ENCODE measurements around the gene GIMAP8. TPM values are rescaled to one million over a fixed set of nuclear protein-coding genes. Genes with fewer than 3 reads are reported as not detected.
"Not testable (repeated sequence)": the region's sequence is repeated elsewhere in the genome, so short reads cannot be mapped to it uniquely, and the experiment has no call there.

The GIMAP8 gene
- polyA plus RNA-seq, 1 donor = 7.3 TPM

GRCh38 chr7:150468241-150468640 is 17.8 kb downstream of the GIMAP8 start:
- DNase-seq = no peak

- DNase-seq = no peak
These were observed 21.5 kb downstream of the GIMAP8 start for GRCh38 chr7:150471886-150472285.

- DNase-seq = no peak
These were observed 23.5 kb downstream of the GIMAP8 start for GRCh38 chr7:150473902-150474301.

- DNase-seq = no peak
These were observed 25.9 kb downstream of the GIMAP8 start for GRCh38 chr7:150476285-150476684.

GRCh38 chr7:150476819-150477631 is 26.6 kb downstream of the GIMAP8 start:
- no peak for DNase-seq

GRCh38 chr7:150479023-150479716 is 28.7 kb downstream of the GIMAP8 start:
- DNase-seq = no peak

GRCh38 chr7:150481186-150481920 is 30.9 kb downstream of the GIMAP8 start:
- DNase-seq = no peak

- no peak for DNase-seq
These were observed 31.5 kb downstream of the GIMAP8 start for GRCh38 chr7:150481922-150482321.

GRCh38 chr7:150483514-150483913 is 33.1 kb downstream of the GIMAP8 start:
- DNase-seq = not testable (repeated sequence)

GRCh38 chr7:150484071-150484470 is 33.6 kb downstream of the GIMAP8 start:
- not testable (repeated sequence) for DNase-seq

GRCh38 chr7:150487625-150488024 is 37.2 kb downstream of the GIMAP8 start:
- no peak for DNase-seq

GRCh38 chr7:150489782-150490181 is 39.4 kb downstream of the GIMAP8 start:
- DNase-seq = no peak

GRCh38 chr7:150493442-150493841 is 43.0 kb downstream of the GIMAP8 start:
- not testable (repeated sequence) for DNase-seq

GRCh38 chr7:150502519-150502918 is 52.1 kb downstream of the GIMAP8 start:
- DNase-seq = no peak

GRCh38 chr7:150503155-150503554 is 52.7 kb downstream of the GIMAP8 start:
- no peak for DNase-seq

- no peak for DNase-seq
These were observed 53.2 kb downstream of the GIMAP8 start for GRCh38 chr7:150503581-150503980.

- no peak for DNase-seq
These were observed 57.6 kb downstream of the GIMAP8 start for GRCh38 chr7:150507947-150508602.

- DNase-seq = no peak
These were observed 60.6 kb downstream of the GIMAP8 start for GRCh38 chr7:150511048-150511447.

GRCh38 chr7:150513758-150514157 is 63.3 kb downstream of the GIMAP8 start:
- DNase-seq = no peak

GRCh38 chr7:150514748-150515222 is 64.4 kb downstream of the GIMAP8 start, which contains the start of gene GIMAP7:
GIMAP7 (plus strand) TSS chr7:150514872; CDS start chr7:150519975, 5,103 bp downstream.
- no peak for DNase-seq

- no peak for DNase-seq
These were observed 65.1 kb downstream of the GIMAP8 start for GRCh38 chr7:150515248-150516147.
